HG03432 (cell line): ENCODE data around the gene DPAGT1.
"Not testable (repeated sequence)": the region's sequence is repeated elsewhere in the genome, so short reads cannot be mapped to it uniquely, and the experiment has no call there.

Experiments used
- ATAC-seq: cut with Tn5 transposase; IDR thresholded peaks from one replicate; pipeline ENCODE4 v1.9.1; 2021; ENCODE audit warnings: mild to moderate bottlenecking, moderate library complexity; ENCODE audit not compliant: unreplicated experiment

Gene DPAGT1

GRCh38 chr11:119062779-119063178, 38.9 kb downstream of the DPAGT1 start:
- no peak for ATAC-seq

- ATAC-seq: no peak
Measured at GRCh38 chr11:119061256-119061655, 40.4 kb downstream of the DPAGT1 start.

GRCh38 chr11:119059128-119059527, 42.5 kb downstream of the DPAGT1 start:
- ATAC-seq: not testable (repeated sequence)

- ATAC-seq: peak; percentile 91
Measured at GRCh38 chr11:119057000-119057769, 44.5 kb downstream of the DPAGT1 start, which contains the start of gene HYOU1. Gene HYOU1 (minus strand): TSS chr11:119057205. CDS start chr11:119056160, 1,045 bp downstream.

- ATAC-seq: peak; percentile 13
Measured at GRCh38 chr11:119056421-119056999, 45.1 kb downstream of the DPAGT1 start.

GRCh38 chr11:119055901-119056300, 45.8 kb downstream of the DPAGT1 start:
- no peak for ATAC-seq

GRCh38 chr11:119054418-119054817, 47.2 kb downstream of the DPAGT1 start:
- no peak for ATAC-seq

GRCh38 chr11:119052163-119052814, 49.4 kb downstream of the DPAGT1 start:
- ATAC-seq: no peak

GRCh38 chr11:119051440-119052162, 50.1 kb downstream of the DPAGT1 start:
- ATAC-seq: peak; percentile 62

GRCh38 chr11:119049081-119049480, 52.6 kb downstream of the DPAGT1 start:
- ATAC-seq: no peak

GRCh38 chr11:119048644-119049043, 53.0 kb downstream of the DPAGT1 start:
- no peak for ATAC-seq

- ATAC-seq: no peak
Measured at GRCh38 chr11:119047205-119047604, 54.4 kb downstream of the DPAGT1 start.
